Heart left ventricle (tissue), 13 donors: Measurements from ENCODE around the gene BARHL1.

Experiments used
- CTCF ChIP-seq, 12 donors: fragments of 200-600 bp; sonication (generic) in 4 of 12; IDR thresholded peaks; one replicate each; pipeline versions ENCODE4 v1.5.0 to v1.8.0; 2018 to 2022; ENCODE audit warnings: antibody characterized with exemption in 12 of 12, mild to moderate bottlenecking in 5 of 12
- POLR2A ChIP-seq, 2 donors: fragments of 450-650 bp; IDR thresholded peaks; one replicate each; pipeline ENCODE4 v1.6.1; 2017; ENCODE audit warnings: antibody characterized with exemption in 2 of 2, mild to moderate bottlenecking in 2 of 2, moderate library complexity in 2 of 2
- donor health status: ischemic (EF 13 %, LVEDD 7.1; RV severe dilation, severe dysfunction).
- donor health status: DM: no; HTN: yes; CAD: no.
- donor health status: DM: no; HTN: no; CAD: no.
- donor health status: ischemic (EF 25% LVEDD 6.9; RV normal size, moderate dysfunction).
- donor health status: ischemic (EF 25% LVEDD 5.7; RV mildly dilated, moderate dysfunction).
- donor health status: ischemic (EF 35%, LVEDD 5.7; RV mildly dilated, moderate dysfunction).
- donor health status: nonischemic (EF 11% LVEDD 7.7; RV severe dilation, severe dysfunction).
- donor health status: DM: yes; HTN: yes; CAD: no.
- donor health status: PGD.
- donor health status: ischemic (EF 29% LVEDD 5.4; RV normal size, mild dysfunction).
- donor health status: nonischemic (EF 23%, LVEDD 6.1; RV moderate dilation, normal function).

GRCh38 chr9:132538071-132538470 is 44.3 kb upstream of the BARHL1 start:
- TF ChIP-seq CTCF (IDR thresholded peaks at IDR 0.05) (no peak), POLR2A (IDR thresholded peaks at IDR 0.05) (no peak)
